HepG2 (cell line): ENCODE data around the gene RCCD1. TPM values are rescaled to one million over a fixed set of nuclear protein-coding genes. Genes with fewer than 3 reads are reported as not detected.

Experiments
- EED ChIP-seq: sonication (generic); formaldehyde crosslinking; IDR thresholded peaks from 2 replicates; pipeline ENCODE4 v1.5.0; 2020; ENCODE audit warnings: mild to moderate bottlenecking, missing genetic modification reagents
- SYNCRIP ChIP-seq: fragments of 200-400 bp; formaldehyde crosslinking; IDR thresholded peaks from 2 replicates; pipeline ENCODE4 v1.6.1; 2018; ENCODE audit warnings: mild to moderate bottlenecking, low read depth, low read length; ENCODE audit not compliant: insufficient read depth
- ZBTB46 ChIP-seq: sonication (generic); formaldehyde crosslinking; IDR thresholded peaks from 2 replicates; pipeline ENCODE4 v1.4.0; 2020; ENCODE audit warnings: mild to moderate bottlenecking, missing genetic modification reagents, borderline replicate concordance
- ZGPAT ChIP-seq: IDR thresholded peaks from 2 replicates; pipeline ENCODE4 v1.6.1; 2016; ENCODE audit warnings: mild to moderate bottlenecking
- ZNF343 ChIP-seq: sonication (generic); formaldehyde crosslinking; IDR thresholded peaks from 2 replicates; pipeline ENCODE4 v1.4.0; 2020; ENCODE audit warnings: mild to moderate bottlenecking, missing genetic modification reagents
- ZNF557 ChIP-seq: sonication (generic); formaldehyde crosslinking; IDR thresholded peaks from 2 replicates; pipeline ENCODE4 v1.4.0; 2020; ENCODE audit warnings: missing genetic modification reagents
- ZNF713 ChIP-seq: sonication (generic); formaldehyde crosslinking; IDR thresholded peaks from 2 replicates; pipeline ENCODE4 v1.4.0; 2020; ENCODE audit warnings: mild to moderate bottlenecking, missing genetic modification reagents
- ZNF770 ChIP-seq: sonication (generic); formaldehyde crosslinking; IDR thresholded peaks from 2 replicates; pipeline ENCODE4 v1.5.0; 2020; ENCODE audit warnings: mild to moderate bottlenecking, missing genetic modification reagents
- ZNF773 ChIP-seq: sonication (generic); formaldehyde crosslinking; IDR thresholded peaks from 2 replicates; pipeline ENCODE4 v1.4.0; 2020; ENCODE audit warnings: missing genetic modification reagents, borderline replicate concordance
- polyA plus RNA-seq, 8 experiments: library from polyadenylated mRNA; depleted of rRNA in 3 of 8; stranded (reverse) in 7 of 8; unstranded in 1 of 8; fragments of >200 nt; fragmentation: Illumina TruSeq in 4 of 8; extraction: Trizol in 4 of 8; gene quantifications; 2 replicates each; pipeline versions ENCODE4 v1.2.1 to v1.2.3, GENCODE V29; 2011 to 2016; ENCODE audit warnings: low read depth in 4 of 8, missing spikeins in 1 of 8, mixed read lengths in 1 of 8; ENCODE audit not compliant: insufficient read depth in 1 of 8
- total RNA-seq, 5 experiments: library from RNA; depleted of rRNA; stranded (reverse); fragments of >200 nt; fragmentation: Illumina TruSeq; extraction: Trizol; gene quantifications; 2 replicates each; pipeline ENCODE4 v1.2.3, GENCODE V29; 2016; ENCODE audit warnings: low read depth in 1 of 5

Gene RCCD1
- total and polyA plus RNA-seq, 2 of the 13 experiments (the other 11 are each of a cell fraction or from before 2014, with no cell fraction given) = 14.1 to 15.1 TPM

DNA sequence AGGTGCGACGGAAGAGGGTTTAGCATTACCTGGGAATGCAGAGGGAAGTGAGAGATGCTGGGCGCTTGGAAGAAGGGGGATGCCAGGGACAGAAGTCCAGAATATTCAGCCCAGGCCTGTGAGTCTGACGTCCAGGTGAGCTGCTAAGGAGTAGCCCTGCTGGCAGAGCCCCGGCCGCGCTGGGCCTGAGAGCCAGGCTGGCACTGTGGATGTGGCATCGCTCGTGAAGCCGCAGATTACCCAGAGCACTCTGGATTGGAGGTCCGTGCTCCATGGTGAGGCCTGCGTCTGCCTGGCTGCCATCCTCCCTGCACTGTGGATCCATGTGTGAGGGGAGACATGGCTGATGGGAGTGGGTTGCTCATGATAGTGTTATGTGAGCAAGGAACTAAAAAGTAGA is 37.1 kb upstream of the RCCD1 start (continued):
- no peak for TF ChIP-seq EED (CRISPR knock-in tag)
- no peak for TF ChIP-seq ZGPAT (CRISPR knock-in tag)
- no peak for TF ChIP-seq ZNF557 (CRISPR knock-in tag)
- TF ChIP-seq ZNF343 (CRISPR knock-in tag) = no peak
- TF ChIP-seq ZNF773 (CRISPR knock-in tag) = no peak
- TF ChIP-seq ZNF713 (CRISPR knock-in tag) = no peak
- TF ChIP-seq ZBTB46 = no peak
- no peak for TF ChIP-seq SYNCRIP
- TF ChIP-seq ZNF770 = no peak
